GM21786 (cell line): ENCODE measurements around the gene LINS1.
"Not testable (repeated sequence)": the region's sequence is repeated elsewhere in the genome, so short reads cannot be mapped to it uniquely, and the experiment has no call there.

Experiments used
- ATAC-seq: cut with Tn5 transposase; IDR thresholded peaks from one replicate; pipeline ENCODE4 v1.9.1; 2021; ENCODE audit not compliant: unreplicated experiment

The LINS1 gene

GRCh38 chr15:100602823-100603393 is 924 bp upstream of the LINS1 start:
- peak; percentile 39 for ATAC-seq

GRCh38 chr15:100601617-100602063 is 344 bp downstream of the LINS1 start:
- peak; percentile 6 for ATAC-seq

- ATAC-seq, result no peak
These were observed 821 bp downstream of the LINS1 start for GRCh38 chr15:100601163-100601562.

- ATAC-seq, result no peak
These were observed 3.3 kb downstream of the LINS1 start for GRCh38 chr15:100598655-100599054.

GRCh38 chr15:100597862-100598261 is 4.1 kb downstream of the LINS1 start:
- ATAC-seq, result no peak

- peak; percentile 83 for ATAC-seq
These were observed 5.2 kb downstream of the LINS1 start for GRCh38 chr15:100596792-100597191.

GRCh38 chr15:100595964-100596363 is 6.0 kb downstream of the LINS1 start:
- ATAC-seq, result no peak

GRCh38 chr15:100593431-100593830 is 8.6 kb downstream of the LINS1 start:
- ATAC-seq, result no peak

- no peak for ATAC-seq
These were observed 9.1 kb downstream of the LINS1 start for GRCh38 chr15:100592898-100593297.

GRCh38 chr15:100591835-100592234 is 10.1 kb downstream of the LINS1 start:
- no peak for ATAC-seq

- not testable (repeated sequence) for ATAC-seq
These were observed 10.8 kb downstream of the LINS1 start for GRCh38 chr15:100591163-100591562.

- ATAC-seq, result no peak
These were observed 13.2 kb downstream of the LINS1 start for GRCh38 chr15:100588638-100589242.

GRCh38 chr15:100580414-100580813 is 21.6 kb downstream of the LINS1 start:
- no peak for ATAC-seq

- no peak for ATAC-seq
These were observed 28.5 kb downstream of the LINS1 start for GRCh38 chr15:100573526-100573925.

- no peak for ATAC-seq
These were observed 29.5 kb downstream of the LINS1 start for GRCh38 chr15:100572362-100572983.

- ATAC-seq, result no peak
These were observed 30.3 kb downstream of the LINS1 start for GRCh38 chr15:100571592-100572167.

GRCh38 chr15:100570735-100571313 is 31.2 kb downstream of the LINS1 start:
- peak; percentile 89 for ATAC-seq

GRCh38 chr15:100570275-100570674 is 31.7 kb downstream of the LINS1 start:
- ATAC-seq, result peak; percentile 3

- no peak for ATAC-seq
These were observed 32.6 kb downstream of the LINS1 start for GRCh38 chr15:100569391-100569790.

GRCh38 chr15:100566850-100567628 is 34.9 kb downstream of the LINS1 start:
- ATAC-seq, result no peak

GRCh38 chr15:100565591-100565990 is 36.4 kb downstream of the LINS1 start:
- ATAC-seq, result no peak
